Heart left ventricle (tissue), 13 donors: Measurements from ENCODE around the gene SLFN5.

Experiments used
- CTCF ChIP-seq, 12 donors: fragments of 200-600 bp; sonication (generic) in 4 of 12; IDR thresholded peaks; one replicate each; pipeline versions ENCODE4 v1.5.0 to v1.8.0; 2018 to 2022; ENCODE audit warnings: antibody characterized with exemption in 12 of 12, mild to moderate bottlenecking in 5 of 12
- POLR2A ChIP-seq, 2 donors: fragments of 450-650 bp; IDR thresholded peaks; one replicate each; pipeline ENCODE4 v1.6.1; 2017; ENCODE audit warnings: antibody characterized with exemption in 2 of 2, mild to moderate bottlenecking in 2 of 2, moderate library complexity in 2 of 2
- donor health status: ischemic (EF 13 %, LVEDD 7.1; RV severe dilation, severe dysfunction).
- donor health status: DM: no; HTN: yes; CAD: no.
- donor health status: DM: no; HTN: no; CAD: no.
- donor health status: ischemic (EF 25% LVEDD 6.9; RV normal size, moderate dysfunction).
- donor health status: ischemic (EF 25% LVEDD 5.7; RV mildly dilated, moderate dysfunction).
- donor health status: ischemic (EF 35%, LVEDD 5.7; RV mildly dilated, moderate dysfunction).
- donor health status: nonischemic (EF 11% LVEDD 7.7; RV severe dilation, severe dysfunction).
- donor health status: DM: yes; HTN: yes; CAD: no.
- donor health status: PGD.
- donor health status: ischemic (EF 29% LVEDD 5.4; RV normal size, mild dysfunction).
- donor health status: nonischemic (EF 23%, LVEDD 6.1; RV moderate dilation, normal function).

GRCh38 chr17:35299135-35299534, 56.3 kb downstream of the SLFN5 start:
- TF ChIP-seq CTCF (IDR thresholded peaks at IDR 0.05) = no peak
- no peak for TF ChIP-seq POLR2A (IDR thresholded peaks at IDR 0.05)
